ENCODE results near the gene CORO1C.

The CORO1C gene

DNA sequence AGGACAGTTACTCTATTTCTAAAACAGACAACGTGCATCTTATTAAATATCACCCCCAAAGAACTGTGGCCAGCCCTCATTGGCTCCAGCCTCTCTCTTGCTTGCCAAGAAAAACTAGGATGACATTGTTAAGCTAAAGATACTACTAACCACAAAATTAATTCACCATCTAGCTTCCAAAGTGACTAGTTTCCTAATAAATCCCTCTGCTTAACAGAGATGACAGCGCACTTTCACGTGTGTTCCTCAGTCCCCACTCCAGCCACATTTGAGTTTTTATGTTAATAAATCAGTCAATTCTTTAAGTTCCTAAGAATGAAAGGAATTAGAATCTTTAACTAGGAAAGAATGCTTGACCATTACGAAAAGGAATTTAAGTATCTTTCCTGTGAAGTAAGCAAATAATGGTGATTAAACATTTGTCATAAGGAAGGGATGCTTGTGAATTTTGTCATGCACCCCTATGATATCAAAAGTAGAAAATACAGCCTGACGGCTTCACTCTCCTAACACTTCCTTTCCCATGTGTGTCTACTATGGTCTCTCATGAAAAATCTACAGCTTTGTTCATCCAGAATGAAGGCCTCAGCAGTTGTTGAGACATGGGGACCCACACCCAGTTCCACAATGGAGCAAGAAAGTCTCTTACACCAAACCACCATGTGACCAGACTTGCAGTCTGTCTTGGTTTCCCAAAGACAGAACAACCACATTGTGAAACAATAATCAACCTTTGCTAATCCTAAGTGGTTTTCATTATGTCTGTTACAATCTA lies 8.1 kb downstream of the CORO1C start:
- no peak overlapping the region for H3K27ac ChIP-seq
- TF ChIP-seq, protein P1, sequence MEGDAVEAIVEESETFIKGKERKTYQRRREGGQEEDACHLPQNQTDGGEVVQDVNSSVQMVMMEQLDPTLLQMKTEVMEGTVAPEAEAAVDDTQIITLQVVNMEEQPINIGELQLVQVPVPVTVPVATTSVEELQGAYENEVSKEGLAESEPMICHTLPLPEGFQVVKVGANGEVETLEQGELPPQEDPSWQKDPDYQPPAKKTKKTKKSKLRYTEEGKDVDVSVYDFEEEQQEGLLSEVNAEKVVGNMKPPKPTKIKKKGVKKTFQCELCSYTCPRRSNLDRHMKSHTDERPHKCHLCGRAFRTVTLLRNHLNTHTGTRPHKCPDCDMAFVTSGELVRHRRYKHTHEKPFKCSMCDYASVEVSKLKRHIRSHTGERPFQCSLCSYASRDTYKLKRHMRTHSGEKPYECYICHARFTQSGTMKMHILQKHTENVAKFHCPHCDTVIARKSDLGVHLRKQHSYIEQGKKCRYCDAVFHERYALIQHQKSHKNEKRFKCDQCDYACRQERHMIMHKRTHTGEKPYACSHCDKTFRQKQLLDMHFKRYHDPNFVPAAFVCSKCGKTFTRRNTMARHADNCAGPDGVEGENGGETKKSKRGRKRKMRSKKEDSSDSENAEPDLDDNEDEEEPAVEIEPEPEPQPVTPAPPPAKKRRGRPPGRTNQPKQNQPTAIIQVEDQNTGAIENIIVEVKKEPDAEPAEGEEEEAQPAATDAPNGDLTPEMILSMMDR (conservative IDR thresholded peaks at IDR 0.05), result no peak

DNA sequence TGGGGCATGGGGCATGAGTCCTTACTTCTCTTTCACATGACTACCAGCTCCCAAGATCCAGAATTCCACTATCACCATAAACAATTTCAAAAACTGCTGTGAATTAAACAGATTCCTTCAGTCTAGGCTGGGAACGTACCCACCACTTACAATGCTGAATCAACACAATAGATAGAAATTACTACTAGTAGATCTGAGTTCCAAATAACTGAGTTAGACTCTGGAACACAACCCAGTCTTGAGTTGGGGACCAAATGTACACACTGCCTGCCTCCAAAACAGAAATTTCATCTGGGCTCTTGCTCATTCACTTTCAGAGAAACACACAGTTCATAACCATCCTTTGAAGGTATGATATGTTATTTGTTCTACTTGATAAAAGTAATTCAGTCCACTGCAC lies 8.9 kb downstream of the CORO1C start:
- TF ChIP-seq, protein P1 (conservative IDR thresholded peaks at IDR 0.05), result no peak
- no peak overlapping the region for H3K27ac ChIP-seq

DNA sequence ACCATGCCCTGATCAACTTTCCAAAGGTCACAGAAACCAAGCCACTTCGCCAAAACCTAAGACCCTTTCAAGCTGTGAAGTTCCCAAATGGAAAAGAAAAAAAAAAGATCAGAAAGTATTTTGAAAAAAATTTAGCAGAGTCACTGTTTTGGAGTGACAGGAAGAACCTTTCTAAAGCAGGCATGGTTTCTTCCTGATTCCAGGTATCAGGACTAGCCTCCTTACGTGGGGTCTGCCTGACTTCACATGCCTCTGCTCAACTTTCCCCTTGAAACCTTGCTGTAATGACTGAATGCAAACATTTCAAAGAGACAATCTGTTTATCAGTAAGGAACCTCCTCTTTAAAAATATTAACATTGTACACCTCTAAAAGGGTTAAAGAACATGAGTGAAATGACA lies 9.5 kb downstream of the CORO1C start:
- H3K27ac ChIP-seq, result no peak overlapping the region
- TF ChIP-seq, protein P1 (conservative IDR thresholded peaks at IDR 0.05), result no peak

DNA sequence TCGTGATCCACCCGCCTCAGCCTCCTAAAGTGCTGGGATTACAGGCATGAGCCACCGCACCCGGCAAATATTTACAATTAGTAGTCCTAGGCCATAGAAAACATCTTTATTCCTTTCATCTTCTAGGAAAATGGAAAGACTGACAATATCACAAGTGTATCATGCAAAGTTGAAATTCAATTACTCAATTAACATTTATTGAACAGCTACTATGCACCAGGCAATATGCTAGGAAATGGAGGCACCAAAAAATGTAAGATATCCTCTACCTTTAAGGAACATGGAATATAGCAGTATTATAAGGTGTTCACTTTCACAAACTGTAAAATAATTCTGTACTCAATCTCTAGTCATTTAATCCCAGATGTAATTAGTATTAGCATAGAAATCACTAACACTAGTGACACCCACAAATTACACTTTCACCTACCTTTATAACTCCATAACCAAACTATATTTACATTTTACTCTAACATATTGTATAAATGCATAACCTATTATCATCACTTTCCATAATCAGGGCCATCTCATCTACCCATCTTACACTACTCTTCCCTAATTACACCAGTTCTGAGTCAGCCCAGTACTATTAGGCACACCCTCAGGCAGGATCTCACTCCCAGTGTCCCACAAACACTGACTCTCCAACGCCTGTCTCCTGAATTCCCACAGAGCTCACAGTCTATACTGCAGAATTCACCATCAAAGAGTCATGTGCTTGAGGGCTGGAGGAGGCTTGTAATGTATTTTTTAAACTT lies 10.4 kb downstream of the CORO1C start:
- TF ChIP-seq, protein P1 (conservative IDR thresholded peaks at IDR 0.05), result no peak
- no peak overlapping the region for H3K27ac ChIP-seq

DNA sequence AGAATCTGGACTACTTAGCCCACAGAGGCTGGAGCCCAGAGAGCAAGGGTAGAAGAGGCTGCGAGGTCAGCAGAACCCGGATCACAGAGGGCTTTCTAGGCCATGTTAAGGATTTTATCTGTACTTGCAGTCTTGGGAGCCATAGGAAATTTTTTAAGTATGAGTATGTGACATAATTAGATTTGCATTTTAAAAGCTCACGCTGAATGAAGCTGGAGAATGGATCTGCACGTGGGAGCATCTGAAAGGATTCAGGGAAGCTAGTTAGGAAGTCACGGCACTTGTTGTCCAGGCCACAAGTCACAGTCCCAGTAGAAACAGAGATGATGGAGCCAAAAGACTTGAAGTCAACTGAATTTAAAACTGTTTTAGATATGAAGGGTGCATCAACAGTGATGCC lies 14.1 kb downstream of the CORO1C start:
- peak overlapping the region; percentile 45 for H3K27ac ChIP-seq
- TF ChIP-seq, protein P1 (conservative IDR thresholded peaks at IDR 0.05), result no peak

DNA sequence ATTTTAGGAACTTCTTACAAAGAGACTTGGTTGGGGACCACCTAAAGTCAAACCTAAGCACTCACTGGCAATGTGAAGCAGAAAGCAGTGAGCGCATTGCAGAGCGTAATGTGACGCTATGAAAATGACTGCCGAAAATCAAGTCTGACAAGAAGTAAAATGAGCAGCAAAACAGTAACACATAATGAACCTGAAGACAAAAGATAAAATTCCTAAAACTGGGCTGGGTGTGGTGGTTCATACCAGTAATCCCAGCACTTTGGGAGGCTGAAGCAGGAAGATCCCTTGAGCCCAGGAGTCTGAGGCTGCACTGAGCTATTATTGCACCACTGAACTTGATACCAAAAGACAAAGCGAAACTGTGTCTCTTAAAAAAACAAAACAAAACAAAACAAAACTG lies 16.5 kb downstream of the CORO1C start:
- peak overlapping the region; percentile 45 for H3K27ac ChIP-seq
- TF ChIP-seq, protein P1 (conservative IDR thresholded peaks at IDR 0.05), result no peak

DNA sequence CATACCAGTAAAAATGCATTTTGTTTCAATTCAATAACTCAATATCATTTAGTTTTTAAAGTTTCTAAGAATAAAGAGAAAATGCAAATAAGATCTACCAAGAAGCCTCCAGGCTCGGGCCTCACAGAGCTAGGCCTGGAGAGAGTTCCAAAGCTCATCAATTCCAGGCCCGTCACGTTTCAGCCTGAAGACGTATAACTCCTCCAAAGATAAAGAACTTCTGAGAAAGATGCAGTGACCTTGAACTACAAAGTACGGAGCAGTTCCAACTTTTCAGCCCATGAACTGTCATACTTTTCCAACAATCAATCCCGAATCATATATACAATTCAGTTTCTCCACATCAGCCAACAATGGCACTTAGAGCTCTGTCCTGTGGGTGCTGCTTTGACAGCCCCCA lies 17.8 kb downstream of the CORO1C start:
- no peak overlapping the region for H3K27ac ChIP-seq

More for the DNA sequence above, 17.8 kb downstream of the CORO1C start:
- TF ChIP-seq, protein P1 (conservative IDR thresholded peaks at IDR 0.05), result no peak
